ENCODE data around the gene RAF1. TPM values are rescaled to one million over a fixed set of nuclear protein-coding genes. Genes with fewer than 3 reads are reported as not detected.

Gene RAF1
- total RNA-seq, 4 donors from 2014 or later, result 73.2 to 107 (median 84.2) TPM

GRCh38 chr3:12611117-12611516 lies 52.8 kb downstream of the RAF1 start:
- Histone ChIP-seq H3K9me3 (no peaks in the 10 kb centered on the region), H3K4me3 (no peak overlapping the region), H3K27me3 (no peaks in the 10 kb centered on the region), H3K27ac (no peak overlapping the region), H3K4me1 (no peaks in the 10 kb centered on the region), H3K36me3 (peaks cover 10 to 91% (median 32%) of the 10 kb centered on the region in 3 donors)
- TF ChIP-seq POLR2A (IDR thresholded peaks at IDR 0.05) (no peak), CTCF (IDR thresholded peaks at IDR 0.05) (no peak)
- no peak for DNase-seq
- intact Hi-C loops (cut with DNase I), result no loop called here
- WGBS, 2 donors, result 69 to 80% methylated on average over 4 to 5 of the region's 5 CpGs

- Histone ChIP-seq H3K27me3 (no peaks in the 10 kb centered on the region), H3K4me3 (no peak overlapping the region), H3K9me3 (no peaks in the 10 kb centered on the region), H3K27ac (no peak overlapping the region), H3K4me1 (peaks cover 0 to 4% (median 0%) of the 10 kb centered on the region in 3 donors), H3K36me3 (peaks cover 10 to 91% (median 35%) of the 10 kb centered on the region in 3 donors)
- 96% methylated on average over 1 of the region's 1 CpG for WGBS, 2 donors
- TF ChIP-seq POLR2A (IDR thresholded peaks at IDR 0.05) (no peak), CTCF (IDR thresholded peaks at IDR 0.05) (no peak)
- intact Hi-C loops (cut with DNase I), result no loop called here
- no peak for DNase-seq
Measured at GRCh38 chr3:12608376-12608775, 55.5 kb downstream of the RAF1 start.

- DNase-seq, result no peak
- Histone ChIP-seq H3K27ac (no peak overlapping the region), H3K36me3 (peaks cover 13 to 100% (median 42%) of the 10 kb centered on the region in 3 donors), H3K27me3 (no peaks in the 10 kb centered on the region), H3K4me3 (no peak overlapping the region), H3K4me1 (peaks cover 0 to 4% (median 0%) of the 10 kb centered on the region in 3 donors), H3K9me3 (no peaks in the 10 kb centered on the region)
- no peak for TF ChIP-seq POLR2A (IDR thresholded peaks at IDR 0.05)
- no peak for TF ChIP-seq CTCF (IDR thresholded peaks at IDR 0.05)
- WGBS, 2 donors, result 92 to 100% methylated on average over 2 of the region's 2 CpGs
- intact Hi-C loops (cut with DNase I), result no loop called here
Measured at GRCh38 chr3:12603969-12604368, 59.9 kb downstream of the RAF1 start.

- 50 to 88% methylated on average over 1 of the region's 1 CpG for WGBS, 2 donors
- peaks cover 0 to 4% (median 0%) of the 10 kb centered on the region in 3 donors for H3K4me1 ChIP-seq
- DNase-seq, result no peak
- no peak overlapping the region for H3K4me3 ChIP-seq
- no peaks in the 10 kb centered on the region for H3K9me3 ChIP-seq
- H3K27ac ChIP-seq, result no peak overlapping the region
- intact Hi-C loops (cut with DNase I), result no loop called here
- H3K27me3 ChIP-seq, result no peaks in the 10 kb centered on the region
- TF ChIP-seq POLR2A (IDR thresholded peaks at IDR 0.05) (no peak), CTCF (IDR thresholded peaks at IDR 0.05) (no peak)
- H3K36me3 ChIP-seq, result peaks cover 11 to 100% (median 23%) of the 10 kb centered on the region in 3 donors
Measured at GRCh38 chr3:12601072-12601471, 62.8 kb downstream of the RAF1 start.

- Histone ChIP-seq H3K27ac (no peak overlapping the region), H3K4me1 (no peaks in the 10 kb centered on the region), H3K4me3 (no peak overlapping the region), H3K27me3 (no peaks in the 10 kb centered on the region), H3K36me3 (peaks cover 11 to 100% (median 38%) of the 10 kb centered on the region in 3 donors), H3K9me3 (no peaks in the 10 kb centered on the region)
- TF ChIP-seq POLR2A (IDR thresholded peaks at IDR 0.05) (no peak), CTCF (IDR thresholded peaks at IDR 0.05) (no peak)
- no peak for DNase-seq
- intact Hi-C loops (cut with DNase I), result no loop called here
Measured at GRCh38 chr3:12598890-12599289, 65.0 kb downstream of the RAF1 start.
